ENCODE results near the gene NXNL2. TPM values are rescaled to one million over a fixed set of nuclear protein-coding genes. Genes with fewer than 3 reads are reported as not detected.

Gene NXNL2
- total and polyA plus RNA-seq, 12 donors = 0.09 TPM; not detected in 11

DNA sequence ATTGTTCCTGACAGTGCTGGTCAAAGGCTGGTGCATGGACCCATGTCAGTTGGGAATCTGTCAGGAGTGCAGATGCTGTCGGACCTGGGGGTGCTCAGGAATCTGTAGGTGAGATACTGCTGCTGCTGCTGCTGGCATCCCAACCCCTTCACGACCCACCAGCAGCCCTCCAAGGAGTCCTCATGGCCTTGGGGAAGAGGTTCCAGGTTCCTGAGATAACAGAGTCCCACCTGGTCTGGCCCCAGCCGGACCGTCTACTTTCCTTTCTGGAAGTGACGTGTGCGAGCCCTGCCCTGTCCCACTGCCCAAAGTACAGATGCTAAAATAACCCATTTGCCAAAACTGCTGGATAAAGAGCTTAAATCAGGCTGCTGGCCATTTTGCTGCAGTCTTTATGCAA, 4.3 kb downstream of the NXNL2 start:
- H3K27me3 ChIP-seq = peaks cover 5 to 53% (median 30%) of the 10 kb centered on the region in 7 donors
- WGBS, 2 donors = 72 to 85% methylated on average over 6 of the region's 6 CpGs

DNA sequence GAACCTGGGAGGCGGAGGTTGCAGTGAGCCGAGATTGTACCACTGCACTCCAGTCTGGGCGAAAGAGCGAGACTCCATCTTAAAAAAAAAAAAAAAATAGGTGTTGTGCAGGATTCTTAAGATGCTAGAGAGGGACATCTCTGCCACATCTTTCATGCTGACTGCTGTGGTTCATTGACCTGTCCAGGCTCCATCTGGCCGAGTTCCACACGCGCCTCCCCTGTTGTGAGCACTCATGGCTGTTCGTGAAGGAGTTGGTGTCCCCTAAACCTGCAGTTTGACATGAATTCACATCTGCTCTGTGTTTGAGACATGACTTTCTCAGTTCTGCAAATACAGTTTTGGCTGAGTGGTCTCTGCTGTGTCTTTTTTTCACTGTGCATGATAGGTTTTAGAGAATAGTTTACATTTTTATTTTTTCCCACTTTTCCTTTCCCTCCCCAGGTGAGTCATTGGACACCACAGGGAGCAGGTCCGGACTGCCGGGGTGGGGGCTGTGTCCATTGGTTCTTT, 5.3 kb downstream of the NXNL2 start:
- no peak overlapping the region for H3K27ac ChIP-seq
- intact Hi-C loops (cut with DNase I) = loop anchor here in 1 of 10 donors (10.0 kb wide), 1 partner anchor 56 kb away; no protein-coding TSS in a partner anchor
- TF ChIP-seq, protein P1, sequence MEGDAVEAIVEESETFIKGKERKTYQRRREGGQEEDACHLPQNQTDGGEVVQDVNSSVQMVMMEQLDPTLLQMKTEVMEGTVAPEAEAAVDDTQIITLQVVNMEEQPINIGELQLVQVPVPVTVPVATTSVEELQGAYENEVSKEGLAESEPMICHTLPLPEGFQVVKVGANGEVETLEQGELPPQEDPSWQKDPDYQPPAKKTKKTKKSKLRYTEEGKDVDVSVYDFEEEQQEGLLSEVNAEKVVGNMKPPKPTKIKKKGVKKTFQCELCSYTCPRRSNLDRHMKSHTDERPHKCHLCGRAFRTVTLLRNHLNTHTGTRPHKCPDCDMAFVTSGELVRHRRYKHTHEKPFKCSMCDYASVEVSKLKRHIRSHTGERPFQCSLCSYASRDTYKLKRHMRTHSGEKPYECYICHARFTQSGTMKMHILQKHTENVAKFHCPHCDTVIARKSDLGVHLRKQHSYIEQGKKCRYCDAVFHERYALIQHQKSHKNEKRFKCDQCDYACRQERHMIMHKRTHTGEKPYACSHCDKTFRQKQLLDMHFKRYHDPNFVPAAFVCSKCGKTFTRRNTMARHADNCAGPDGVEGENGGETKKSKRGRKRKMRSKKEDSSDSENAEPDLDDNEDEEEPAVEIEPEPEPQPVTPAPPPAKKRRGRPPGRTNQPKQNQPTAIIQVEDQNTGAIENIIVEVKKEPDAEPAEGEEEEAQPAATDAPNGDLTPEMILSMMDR (IDR thresholded peaks at IDR 0.05) = no peak
- H3K36me3 ChIP-seq = no peaks in the 10 kb centered on the region
- H3K9me3 ChIP-seq = no peaks in the 10 kb centered on the region
- WGBS, 2 donors = 93 to 96% methylated on average over 10 of the region's 10 CpGs
- ATAC-seq (no peak), DNase-seq (no peak)
- peaks cover 4 to 27% (median 11%) of the 10 kb centered on the region in 9 donors for H3K4me1 ChIP-seq
- H3K4me3 ChIP-seq = no peak overlapping the region
- H3K27me3 ChIP-seq = peaks cover 2 to 50% (median 23%) of the 10 kb centered on the region in 7 donors

More for the DNA sequence above, 4.3 kb downstream of the NXNL2 start:
- Histone ChIP-seq H3K4me1 (peaks cover 6 to 30% (median 15%) of the 10 kb centered on the region in 9 donors), H3K4me3 (no peak overlapping the region), H3K9me3 (no peaks in the 10 kb centered on the region), H3K36me3 (no peaks in the 10 kb centered on the region), H3K27ac (no peak overlapping the region)
- TF ChIP-seq, protein P1 (IDR thresholded peaks at IDR 0.05) = no peak
- intact Hi-C loops (cut with DNase I) = loop anchor here in 1 of 10 donors (10.0 kb wide), 1 partner anchor 124 kb away; no protein-coding TSS in a partner anchor
- DNase-seq = no peak
- no peak for ATAC-seq

DNA sequence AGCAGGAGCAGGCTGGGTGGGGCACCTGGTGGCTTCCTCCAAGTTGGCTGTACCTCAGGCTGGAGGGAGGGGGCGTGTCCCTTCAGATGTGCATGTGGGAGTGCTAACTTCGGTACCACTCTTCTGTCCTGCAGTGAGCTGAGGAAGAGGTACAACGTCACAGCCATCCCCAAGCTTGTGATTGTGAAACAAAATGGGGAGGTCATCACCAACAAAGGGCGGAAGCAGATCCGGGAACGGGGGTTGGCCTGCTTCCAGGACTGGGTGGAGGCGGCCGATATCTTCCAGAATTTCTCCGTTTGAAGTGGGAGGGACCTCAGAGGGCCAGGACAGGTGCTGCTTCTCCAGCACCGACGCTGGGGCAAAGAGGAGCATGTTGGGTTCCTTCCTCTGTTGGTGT, 9.3 kb downstream of the NXNL2 start:
- no peak overlapping the region for H3K27ac ChIP-seq
- peak in 1 of 2 donors; percentile 32 for DNase-seq
- ATAC-seq = peak in 6 of 8 donors; percentile 20 to 85 (median 43)
- 44 to 45% methylated on average over 11 of the region's 11 CpGs for WGBS, 2 donors
- no peaks in the 10 kb centered on the region for H3K36me3 ChIP-seq
- TF ChIP-seq, protein P1 (IDR thresholded peaks at IDR 0.05) = no peak
- peaks cover 0 to 5% (median 0%) of the 10 kb centered on the region in 9 donors for H3K4me1 ChIP-seq
- intact Hi-C loops (cut with DNase I) = loop anchor here in 1 of 10 donors (10.0 kb wide), 1 partner anchor 59 kb away; no protein-coding TSS in a partner anchor
- no peak overlapping the region for H3K4me3 ChIP-seq
- H3K27me3 ChIP-seq = peaks cover 0 to 15% (median 0%) of the 10 kb centered on the region in 7 donors
- H3K9me3 ChIP-seq = peaks cover 0 to 7% (median 0%) of the 10 kb centered on the region in 11 donors

DNA sequence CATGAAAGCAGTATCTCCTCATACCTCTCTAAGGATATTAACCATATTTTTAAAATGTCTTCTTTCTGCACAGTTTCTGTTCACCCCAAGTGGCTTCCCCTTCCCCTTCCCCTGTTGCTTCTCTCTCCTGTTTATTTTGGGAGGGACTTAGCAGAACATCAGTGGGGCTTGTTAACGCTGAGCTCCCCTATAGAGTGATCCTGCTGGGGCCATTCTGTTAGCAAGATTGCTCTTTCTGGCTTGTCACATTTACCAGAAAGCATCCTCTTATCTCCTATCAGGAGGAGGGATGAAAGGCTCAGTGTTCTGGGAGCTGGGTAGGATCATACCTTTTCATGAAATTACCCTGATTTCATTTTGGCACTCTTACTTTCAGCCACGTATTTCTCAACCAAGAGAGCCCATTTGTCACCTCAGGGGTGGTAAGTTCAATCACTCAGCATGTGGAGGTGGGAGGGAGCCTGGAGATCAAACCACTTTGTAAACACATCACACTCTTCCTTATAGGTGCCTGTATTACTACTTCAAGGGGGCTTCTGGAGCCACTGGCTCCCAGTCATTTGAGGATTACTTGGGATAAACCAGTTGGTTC, 16.7 kb downstream of the NXNL2 start:
- Histone ChIP-seq H3K27me3 (no peaks in the 10 kb centered on the region), H3K4me3 (no peak overlapping the region), H3K9me3 (peaks cover 0 to 12% (median 0%) of the 10 kb centered on the region in 11 donors), H3K36me3 (no peaks in the 10 kb centered on the region), H3K27ac (no peak overlapping the region), H3K4me1 (no peaks in the 10 kb centered on the region)
- DNase-seq = no peak
- WGBS, 2 donors = 38 to 47% methylated on average over 2 of the region's 2 CpGs
- intact Hi-C loops (cut with DNase I) = loop anchor here in 2 of 10 donors (5.0 to 10.0 kb wide), 2 partner anchors 47 to 1514 kb away; no protein-coding TSS in a partner anchor
- ATAC-seq = no peak
- TF ChIP-seq, protein P1 (IDR thresholded peaks at IDR 0.05) = no peak

Data from heart right ventricle (tissue), 16 donors.